ENCODE results near the gene MSS51.

The MSS51 gene

GRCh38 chr10:73433538-73433867 lies at the start of gene MSS51:
Gene MSS51 (minus strand): TSS chr10:73433561. CDS start chr10:73428284, 5,277 bp downstream.
- no peak for DNase-seq (ENCODE audit: low read depth)

GRCh38 chr10:73480158-73480557 lies 46.8 kb upstream of the MSS51 start:
- no peak for DNase-seq (ENCODE audit: low read depth)

DNA sequence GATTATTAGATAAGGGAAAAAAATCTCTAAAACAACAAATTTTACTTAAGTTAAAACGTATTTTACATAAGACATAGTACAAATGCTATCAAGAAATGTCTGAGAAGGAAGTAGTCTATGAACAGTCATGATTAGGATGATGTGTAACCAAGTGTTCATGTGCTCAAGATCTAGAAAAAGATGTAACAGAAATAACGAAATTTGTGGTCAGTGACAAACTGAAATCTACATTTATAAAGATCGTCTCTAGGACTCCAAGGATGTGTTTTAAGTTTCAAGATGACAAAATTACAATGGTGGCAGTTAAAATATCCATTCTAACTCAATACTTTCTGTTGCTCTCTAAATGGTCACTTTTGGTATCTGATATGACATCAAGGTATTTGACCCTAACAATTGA lies 45.3 kb upstream of the MSS51 start:
- no peak for DNase-seq (ENCODE audit: low read depth)

GRCh38 chr10:73471226-73471625 lies 37.9 kb upstream of the MSS51 start:
- DNase-seq (ENCODE audit: low read depth), result no peak

- no peak for DNase-seq (ENCODE audit: low read depth)
Measured at GRCh38 chr10:73469579-73469978, 36.2 kb upstream of the MSS51 start.

GRCh38 chr10:73467206-73467605 lies 33.8 kb upstream of the MSS51 start:
- DNase-seq (ENCODE audit: low read depth), result no peak

DNA sequence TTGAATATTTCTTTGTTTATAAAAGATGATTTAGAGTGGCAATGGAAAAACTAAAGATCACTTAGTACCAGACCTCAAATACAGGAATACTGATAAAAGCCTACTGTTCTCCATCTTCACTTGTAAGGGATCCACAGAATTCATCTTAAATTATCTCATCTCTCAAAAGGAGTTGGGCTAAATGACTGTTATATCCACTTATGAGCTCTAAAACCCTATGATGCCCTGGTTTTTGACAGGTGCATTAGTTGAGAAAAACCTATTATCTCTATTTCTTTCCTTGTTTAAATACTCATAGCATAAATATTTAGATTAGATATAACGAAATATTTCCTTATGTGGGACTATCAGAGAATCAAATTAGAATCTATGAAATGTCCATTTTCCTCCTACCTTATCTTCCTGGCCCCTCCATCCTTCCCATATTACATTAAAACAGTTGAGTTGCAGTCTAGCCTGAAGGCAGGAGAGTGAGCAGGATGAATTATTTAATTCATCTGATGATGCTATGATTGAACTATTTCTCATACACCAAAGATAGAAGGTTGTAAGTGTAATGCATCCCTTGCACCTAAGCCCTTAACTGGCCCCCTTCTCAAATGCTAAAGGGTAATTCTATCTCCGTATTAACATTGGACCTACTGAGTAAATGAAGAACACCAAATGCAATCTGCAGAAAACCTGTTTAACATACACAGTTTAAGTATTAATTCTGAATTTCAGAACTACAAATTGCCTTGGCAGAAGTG lies 32.8 kb upstream of the MSS51 start:
- DNase-seq (ENCODE audit: low read depth), result no peak

DNA sequence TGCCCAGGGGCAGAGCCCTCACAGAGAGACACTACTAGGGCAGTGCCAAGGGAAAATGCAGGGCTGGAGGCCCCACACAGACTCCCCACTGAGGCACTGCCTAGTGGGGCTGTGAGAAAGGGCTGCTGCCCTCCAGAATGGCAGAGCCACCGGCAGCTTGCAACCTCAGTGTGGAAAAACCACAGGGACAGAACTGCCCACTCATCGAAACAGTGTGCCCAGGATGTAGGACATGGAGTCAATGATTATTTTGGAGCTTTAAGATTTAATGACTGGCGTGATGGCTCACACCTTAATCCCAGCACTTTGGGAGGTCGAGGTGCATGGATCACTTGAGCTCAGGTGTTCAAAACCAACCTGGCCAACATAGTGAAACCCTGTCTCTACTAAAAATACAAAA lies 27.5 kb upstream of the MSS51 start:
- no peak for DNase-seq (ENCODE audit: low read depth)

DNA sequence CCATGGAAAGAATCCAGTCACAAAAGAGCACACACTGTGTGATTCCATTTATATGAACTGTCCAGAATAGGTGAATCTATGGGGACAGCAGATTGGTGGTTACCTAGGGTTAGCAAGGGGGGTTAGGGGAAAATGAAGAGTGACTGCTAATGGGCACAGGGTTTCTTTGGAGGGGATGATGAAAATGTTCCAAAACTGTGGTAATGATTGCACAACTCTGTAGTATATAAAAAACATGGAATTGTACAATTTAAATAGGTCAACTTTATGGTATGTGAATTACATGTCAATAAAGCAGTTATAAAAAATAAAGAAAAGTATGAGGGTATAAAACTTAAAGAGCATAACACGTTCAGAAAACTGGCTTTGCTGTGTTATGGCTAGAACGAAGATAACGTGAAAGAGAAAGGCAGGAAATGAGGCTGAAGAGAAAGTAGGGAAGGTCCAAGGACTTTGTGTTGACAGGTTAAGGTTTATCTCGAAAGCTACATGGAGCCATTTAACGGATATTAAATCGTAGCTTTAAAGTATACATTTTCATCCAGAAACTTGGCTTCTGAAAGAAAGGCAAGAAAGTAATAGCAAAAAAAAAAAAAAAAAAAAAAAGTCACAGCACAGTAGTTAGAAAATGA lies 26.4 kb upstream of the MSS51 start:
- no peak for DNase-seq (ENCODE audit: low read depth)

DNA sequence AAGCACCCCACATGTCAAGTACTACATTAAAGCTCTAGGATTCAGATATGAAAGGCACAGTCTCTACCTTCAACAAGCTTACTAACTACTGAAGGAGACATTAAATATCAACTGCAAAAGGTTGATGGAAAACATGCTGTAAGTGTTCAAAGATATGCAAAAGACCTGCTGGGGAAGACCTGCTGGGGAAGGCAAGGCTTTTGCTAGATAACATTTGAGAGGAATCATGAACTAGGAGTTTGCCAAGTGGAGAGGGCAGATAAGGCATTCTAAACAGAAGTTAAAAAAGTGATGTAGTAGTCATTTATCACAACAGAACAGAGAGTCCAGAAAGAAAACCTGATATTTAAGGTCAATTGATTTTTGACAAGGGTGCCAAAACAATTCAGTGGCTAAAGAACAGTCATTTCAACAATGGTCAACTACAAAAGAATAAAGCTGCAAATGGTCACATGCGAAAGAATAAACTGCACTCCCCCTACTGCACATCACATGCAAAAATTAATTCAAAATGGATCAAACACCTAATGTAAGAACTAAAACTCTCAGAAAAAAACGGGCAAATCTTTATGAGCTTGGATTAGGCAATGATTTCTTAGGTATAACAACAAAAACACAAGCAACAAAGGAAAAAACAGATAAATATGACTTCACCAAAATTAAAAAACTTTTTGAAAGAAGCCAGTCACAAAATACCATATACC lies 23.0 kb upstream of the MSS51 start:
- DNase-seq (ENCODE audit: low read depth), result no peak

DNA sequence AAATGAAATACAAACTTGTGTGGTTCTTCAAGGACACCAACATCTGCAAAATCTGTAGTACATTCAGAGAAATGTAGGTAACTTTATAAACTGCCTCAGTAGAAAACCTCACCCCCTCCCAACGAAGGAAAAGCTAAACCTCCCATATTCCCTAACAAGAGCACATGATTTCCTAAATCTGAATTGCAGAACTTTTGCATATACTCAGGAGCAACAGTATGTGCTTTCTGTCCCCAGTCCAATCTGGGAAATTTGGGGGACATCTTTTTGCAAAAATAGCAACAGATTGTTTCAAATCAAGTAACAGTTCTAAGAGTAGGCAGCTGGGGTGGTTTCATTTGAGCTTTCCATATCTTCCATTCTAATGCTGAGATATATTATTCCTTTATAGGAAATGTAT lies 15.8 kb upstream of the MSS51 start:
- no peak for DNase-seq (ENCODE audit: low read depth)

- DNase-seq (ENCODE audit: low read depth), result no peak
Measured at GRCh38 chr10:73448384-73448783, 15.0 kb upstream of the MSS51 start.

- no peak for DNase-seq (ENCODE audit: low read depth)
Measured at GRCh38 chr10:73446926-73447325, 13.6 kb upstream of the MSS51 start.

DNA sequence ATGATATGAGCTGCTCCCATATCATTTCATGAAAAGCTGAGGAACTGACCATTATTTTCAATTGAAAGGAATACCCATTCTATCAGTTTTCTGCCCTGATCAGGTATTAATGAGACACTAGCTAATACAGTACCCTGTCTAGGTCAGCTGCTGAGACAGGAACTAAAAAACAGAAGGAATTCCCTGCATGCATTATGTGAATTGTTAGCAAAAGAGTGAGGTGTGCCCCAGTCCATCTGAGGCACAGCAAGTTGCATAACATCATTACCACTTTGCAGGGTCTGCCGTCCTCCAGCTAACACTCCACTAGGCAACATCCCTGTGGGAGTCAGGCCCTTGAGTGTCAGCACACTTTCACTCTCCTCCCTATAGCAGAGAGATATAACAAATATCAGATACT lies 11.1 kb upstream of the MSS51 start:
- no peak for DNase-seq (ENCODE audit: low read depth)

DNA sequence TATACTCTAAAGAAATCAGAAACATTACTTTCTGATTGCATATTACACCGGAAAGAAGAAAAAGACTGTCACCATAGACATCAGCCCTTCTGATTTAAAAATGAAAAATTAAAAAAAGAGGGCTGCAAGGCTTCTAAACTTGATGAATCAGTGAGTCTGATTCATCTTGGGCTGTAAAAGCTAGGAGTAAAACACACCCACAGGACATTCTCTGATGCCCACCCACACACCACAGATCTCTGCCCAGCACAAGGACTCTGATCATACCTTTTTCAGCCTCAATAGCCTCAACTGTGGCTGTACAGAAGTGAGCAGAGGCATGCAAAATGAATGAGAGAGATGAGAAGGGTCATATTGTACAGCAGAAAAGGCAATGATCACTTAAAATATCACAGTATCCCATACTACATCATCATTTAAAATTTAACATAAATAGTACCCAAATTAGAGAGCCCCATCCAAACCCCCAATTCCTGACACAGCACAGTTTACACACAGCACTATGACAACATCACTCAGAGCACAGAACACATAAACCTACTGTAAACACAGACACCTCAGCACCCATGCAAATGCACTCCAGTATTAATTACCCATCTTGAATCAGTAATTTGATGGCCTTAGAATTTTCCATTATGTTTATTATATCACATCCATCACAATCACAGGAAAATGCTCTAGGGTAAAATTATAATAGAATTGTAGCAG lies 6.4 kb upstream of the MSS51 start:
- DNase-seq (ENCODE audit: low read depth), result peak; percentile 8

DNA sequence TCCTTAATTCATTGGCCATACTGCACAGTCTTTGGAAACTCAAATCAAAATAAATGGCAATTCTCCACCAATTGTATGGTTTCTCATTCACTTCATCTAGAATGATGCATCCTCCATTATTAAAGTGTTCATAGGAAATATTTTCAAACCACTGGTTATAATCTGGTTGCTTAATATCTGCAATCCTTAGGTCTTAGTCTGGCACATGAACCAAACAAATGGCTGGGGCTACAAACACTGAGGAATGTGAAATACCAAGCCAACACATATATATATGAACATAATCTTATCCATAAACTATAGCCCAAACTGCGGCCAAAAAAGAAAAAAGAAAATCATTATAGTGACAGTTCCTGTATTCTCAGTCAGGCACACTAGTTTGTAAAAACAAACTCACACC lies 5.7 kb upstream of the MSS51 start:
- no peak for DNase-seq (ENCODE audit: low read depth)

DNA sequence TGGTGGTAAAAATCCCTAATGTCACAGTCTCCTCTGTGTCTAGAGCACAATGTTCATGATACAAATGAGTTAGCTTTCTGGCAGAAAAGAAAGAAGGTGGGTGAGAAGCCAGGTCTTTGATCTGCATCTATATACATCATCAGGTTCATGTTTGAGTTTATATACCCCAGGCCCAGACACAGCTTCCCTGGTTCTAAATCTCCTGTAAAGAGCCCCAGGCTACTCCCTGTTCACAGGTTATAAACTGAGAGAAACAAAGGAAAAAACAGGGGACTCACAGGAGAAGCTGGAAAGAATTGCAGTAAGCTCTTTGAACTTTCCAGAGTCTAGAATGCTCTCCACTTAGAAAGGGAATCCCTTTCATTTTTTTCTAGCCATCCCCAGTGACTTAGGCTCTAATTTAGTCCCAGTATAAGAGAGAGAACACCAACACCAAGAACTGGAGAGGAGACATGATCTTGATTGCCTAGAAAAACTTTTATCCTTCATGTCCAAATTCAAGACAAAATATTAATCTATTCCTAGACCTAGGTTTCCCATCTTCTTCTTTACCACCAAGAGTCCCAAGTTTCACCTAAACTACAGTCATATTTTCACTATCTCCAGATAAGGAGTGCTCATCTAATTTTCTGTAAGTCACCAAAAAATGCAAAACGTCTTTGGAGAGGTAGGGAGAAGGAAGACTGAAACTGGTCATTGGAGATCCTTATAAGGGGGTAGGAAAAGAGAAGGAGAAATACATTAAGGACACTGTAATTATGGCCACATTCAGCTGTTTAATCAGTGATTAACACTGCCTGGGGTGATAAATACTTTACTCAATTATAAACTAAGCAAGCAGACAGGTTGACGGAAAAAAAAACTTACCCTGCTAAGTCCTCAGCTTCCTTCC lies 469 bp downstream of the MSS51 start:
- DNase-seq (ENCODE audit: low read depth), result no peak

GRCh38 chr10:73426318-73426717 lies 7.0 kb downstream of the MSS51 start:
- no peak for DNase-seq (ENCODE audit: low read depth)

- DNase-seq (ENCODE audit: low read depth), result no peak
Measured at GRCh38 chr10:73424478-73424877, 8.9 kb downstream of the MSS51 start.

DNA sequence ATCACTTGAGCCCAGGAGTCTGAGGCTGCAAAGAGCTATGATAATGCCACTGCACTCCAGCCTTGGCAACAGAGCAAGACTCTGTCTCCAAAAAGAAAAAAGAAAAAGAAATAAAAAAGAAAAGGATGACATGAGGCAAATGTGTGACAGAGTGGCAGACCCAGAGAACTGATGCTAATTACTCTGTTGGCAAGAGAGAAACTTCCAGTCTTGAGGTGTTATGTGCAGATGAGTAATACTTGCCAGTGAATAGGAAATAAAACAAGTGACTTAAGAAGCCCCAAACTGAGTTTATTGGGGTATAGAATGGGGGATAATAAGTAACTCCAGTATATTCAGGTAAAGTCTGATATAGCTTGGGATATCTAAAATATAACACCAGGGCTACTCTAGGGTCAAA lies 10.1 kb downstream of the MSS51 start:
- no peak for DNase-seq (ENCODE audit: low read depth)

DNA sequence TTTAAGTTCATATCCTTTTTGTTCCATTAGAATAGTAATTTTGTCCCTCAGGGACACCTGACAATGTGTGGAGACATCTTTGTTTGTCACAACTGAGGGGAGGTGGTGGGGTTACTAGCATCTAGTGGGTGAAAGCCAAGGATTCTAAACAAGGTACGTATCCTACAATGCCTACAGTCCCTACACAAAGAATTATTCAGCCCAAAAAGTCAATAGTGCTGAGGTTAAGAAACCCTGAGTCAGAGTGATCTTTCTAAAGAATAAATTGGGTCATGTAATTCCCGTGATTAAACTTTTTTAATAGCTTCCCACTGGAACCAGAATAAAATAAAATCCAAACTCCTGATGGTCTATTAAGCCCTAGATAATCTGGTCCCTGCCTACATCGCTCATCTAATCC lies 16.8 kb downstream of the MSS51 start:
- no peak for DNase-seq (ENCODE audit: low read depth)

Measured in HS-27A (cell line).